22Rv1 (cell line): ENCODE results near the gene UQCC5.

Experiments
- H3K27ac ChIP-seq: fragments of 450-650 bp; 2 replicates; pipeline ENCODE4 v1.5.1; 2017
- ZFX ChIP-seq: fragments of 450-650 bp; IDR thresholded peaks from 2 replicates; pipeline ENCODE4 v1.6.1; 2017; ENCODE audit warnings: antibody characterized with exemption, borderline replicate concordance
- TF ChIP-seq, protein P1 (sequence below): fragments of 450-650 bp; IDR thresholded peaks from 2 replicates; pipeline ENCODE4 v1.5.1; 2017; ENCODE audit warnings: mild to moderate bottlenecking

Gene UQCC5

DNA sequence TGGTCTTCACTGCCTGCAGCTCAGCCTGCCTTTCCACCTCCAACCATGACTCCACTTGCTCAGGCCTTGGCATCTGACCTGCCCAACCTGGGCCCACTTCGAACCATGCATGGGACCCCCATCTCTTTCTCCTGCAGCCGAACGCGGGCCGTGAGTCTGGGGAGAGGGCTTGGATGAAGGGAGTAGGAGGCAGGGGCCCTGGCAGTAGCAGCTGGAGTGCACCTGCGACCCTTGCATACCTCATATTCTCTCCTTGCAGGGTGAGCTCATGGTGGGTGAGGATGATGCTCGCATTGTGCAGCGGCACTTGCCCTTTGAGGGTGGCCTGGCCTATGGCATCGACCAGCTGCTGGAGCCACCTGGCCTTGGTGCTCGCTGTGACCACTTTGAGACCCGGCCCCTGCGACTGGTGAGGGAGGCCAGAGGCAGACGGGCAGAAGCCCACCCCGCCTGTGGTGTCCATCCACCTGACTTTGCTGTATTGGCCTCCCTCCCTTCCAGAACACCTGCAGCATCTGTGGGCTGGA is 16.2 kb upstream of the UQCC5 start:
- H3K27ac ChIP-seq: no peak overlapping the region
- TF ChIP-seq ZFX: no peak
- TF ChIP-seq, protein P1, sequence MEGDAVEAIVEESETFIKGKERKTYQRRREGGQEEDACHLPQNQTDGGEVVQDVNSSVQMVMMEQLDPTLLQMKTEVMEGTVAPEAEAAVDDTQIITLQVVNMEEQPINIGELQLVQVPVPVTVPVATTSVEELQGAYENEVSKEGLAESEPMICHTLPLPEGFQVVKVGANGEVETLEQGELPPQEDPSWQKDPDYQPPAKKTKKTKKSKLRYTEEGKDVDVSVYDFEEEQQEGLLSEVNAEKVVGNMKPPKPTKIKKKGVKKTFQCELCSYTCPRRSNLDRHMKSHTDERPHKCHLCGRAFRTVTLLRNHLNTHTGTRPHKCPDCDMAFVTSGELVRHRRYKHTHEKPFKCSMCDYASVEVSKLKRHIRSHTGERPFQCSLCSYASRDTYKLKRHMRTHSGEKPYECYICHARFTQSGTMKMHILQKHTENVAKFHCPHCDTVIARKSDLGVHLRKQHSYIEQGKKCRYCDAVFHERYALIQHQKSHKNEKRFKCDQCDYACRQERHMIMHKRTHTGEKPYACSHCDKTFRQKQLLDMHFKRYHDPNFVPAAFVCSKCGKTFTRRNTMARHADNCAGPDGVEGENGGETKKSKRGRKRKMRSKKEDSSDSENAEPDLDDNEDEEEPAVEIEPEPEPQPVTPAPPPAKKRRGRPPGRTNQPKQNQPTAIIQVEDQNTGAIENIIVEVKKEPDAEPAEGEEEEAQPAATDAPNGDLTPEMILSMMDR: no peak

GRCh38 chr3:52520716-52521487 is 15.5 kb upstream of the UQCC5 start:
- TF ChIP-seq, protein P1: no peak
- no peak for TF ChIP-seq ZFX
- H3K27ac ChIP-seq: no peak overlapping the region

GRCh38 chr3:52521488-52521824 is 14.9 kb upstream of the UQCC5 start:
- TF ChIP-seq, protein P1: no peak
- TF ChIP-seq ZFX: no peak
- no peak overlapping the region for H3K27ac ChIP-seq

GRCh38 chr3:52521881-52522650 is 14.3 kb upstream of the UQCC5 start:
- H3K27ac ChIP-seq: no peak overlapping the region
- TF ChIP-seq, protein P1: no peak

DNA sequence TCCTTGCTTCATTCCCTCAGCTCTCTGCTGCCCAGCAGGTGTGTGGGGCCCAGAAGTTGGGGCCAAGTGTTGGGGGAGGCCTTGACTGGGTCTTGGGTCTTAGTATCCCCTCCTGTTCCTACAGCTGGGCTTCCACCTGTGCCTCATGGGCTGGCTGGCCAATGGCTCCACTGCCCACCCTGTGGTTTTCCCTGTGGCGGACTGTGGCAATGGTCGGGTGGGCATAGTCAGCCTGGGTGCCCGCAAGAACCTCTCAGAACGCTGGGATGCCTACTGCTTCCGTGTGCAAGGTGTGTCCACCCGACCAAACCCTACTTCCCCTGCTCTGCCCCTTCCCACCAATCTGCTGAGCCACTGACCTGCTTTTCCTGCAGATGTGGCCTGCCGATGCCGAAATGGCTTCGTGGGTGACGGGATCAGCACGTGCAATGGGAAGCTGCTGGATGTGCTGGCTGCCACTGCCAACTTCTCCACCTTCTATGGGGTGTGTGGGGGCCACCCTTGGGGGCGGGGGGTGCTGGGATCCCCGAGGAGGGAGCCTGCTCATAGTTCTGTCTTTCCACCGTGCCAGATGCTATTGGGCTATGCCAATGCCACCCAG is 13.7 kb upstream of the UQCC5 start:
- no peak overlapping the region for H3K27ac ChIP-seq
- TF ChIP-seq ZFX: no peak
- TF ChIP-seq, protein P1: no peak

- no peak for TF ChIP-seq ZFX
- TF ChIP-seq, protein P1: no peak
- H3K27ac ChIP-seq: no peak overlapping the region
Observed at GRCh38 chr3:52523386-52524257, 12.8 kb upstream of the UQCC5 start.
